IMR-90 (cell line): Measurements from ENCODE around the gene ERMARD. TPM values are rescaled to one million over a fixed set of nuclear protein-coding genes. Genes with fewer than 3 reads are reported as not detected.

Experiments used
- ATAC-seq: fragments of 200-7000 bp; cut with Tn5 transposase; 2 replicates; pipeline ENCODE4 v1.9.1; 2020; ENCODE audit warnings: low read depth, mild to moderate bottlenecking, moderate library complexity
- BruUV-seq: library from RNA; stranded (reverse); fragments of 400-500 nt; replicated peaks from 2 replicates; lab custom pipeline; 2021; lab: Mats Ljungman, UMichigan
- CTCF ChIA-PET: fragments of 300-600 bp; formaldehyde crosslinking; extraction: SDS; loops from one replicate; lab custom pipeline; 2021; ENCODE audit warnings: antibody characterized with exemption; lab: Yijun Ruan, JAX
- POLR2A ChIA-PET: fragments of 300-600 bp; sonication (Branson Sonifier 250); formaldehyde crosslinking; loops from one replicate; lab custom pipeline; 2022; ENCODE audit warnings: antibody characterized with exemption; ENCODE audit not compliant: unreplicated experiment; lab: Charles Lee
- DNase-seq: peaks from one replicate; pipeline ENCODE4 v3.0.0; 2013
- H2AFZ ChIP-seq: replicated peaks from 2 replicates; pipeline ENCODE3; 2013; ENCODE audit warnings: low read length, mild to moderate bottlenecking; ENCODE audit not compliant: poor library complexity
- H2AK5ac ChIP-seq: 2 replicates; pipeline ENCODE4 v1.6.1; 2013; ENCODE audit warnings: low read depth, low read length, inconsistent platforms
- H2AK9ac ChIP-seq: replicated peaks from 2 replicates; pipeline ENCODE3; 2013; ENCODE audit warnings: mild to moderate bottlenecking, low read depth, low read length, moderate library complexity; ENCODE audit not compliant: poor library complexity
- H2BK120ac ChIP-seq: 2 replicates; pipeline ENCODE4 v1.6.1; 2013; ENCODE audit warnings: low read depth, low read length, inconsistent platforms
- H2BK15ac ChIP-seq: 3 replicates; pipeline ENCODE4 v1.6.1; 2013; ENCODE audit warnings: low read depth, low read length, inconsistent platforms
- H2BK20ac ChIP-seq: 2 replicates; pipeline ENCODE4 v1.6.1; 2013; ENCODE audit warnings: low read depth, mild to moderate bottlenecking, inconsistent platforms, low read length, moderate library complexity
- H2BK5ac ChIP-seq: 2 replicates; pipeline ENCODE4 v1.6.1; 2013; ENCODE audit warnings: mild to moderate bottlenecking, low read depth, low read length, inconsistent platforms; ENCODE audit not compliant: poor library complexity, severe bottlenecking
- H3K14ac ChIP-seq: replicated peaks from 2 replicates; pipeline ENCODE4 v1.6.1; 2013; ENCODE audit warnings: low read depth, low read length, inconsistent platforms
- H3K18ac ChIP-seq: 2 replicates; pipeline ENCODE4 v1.6.1; 2013; ENCODE audit warnings: low read depth, low read length, control low read depth
- H3K23ac ChIP-seq: 2 replicates; pipeline ENCODE4 v1.6.1; 2013; ENCODE audit warnings: low read depth, low read length, inconsistent platforms
- H3K27ac ChIP-seq: 2 replicates; pipeline ENCODE4 v1.5.1; 2013; ENCODE audit warnings: mild to moderate bottlenecking, control low read depth, low read length; ENCODE audit not compliant: insufficient read depth
- H3K27me3 ChIP-seq: 2 replicates; pipeline ENCODE4 v1.6.1; 2013; ENCODE audit warnings: low read length; ENCODE audit not compliant: control insufficient read depth, insufficient read depth
- H3K36me3 ChIP-seq: 2 replicates; pipeline ENCODE4 v1.6.1; 2013; ENCODE audit warnings: low read length, mixed read lengths; ENCODE audit not compliant: control insufficient read depth, insufficient read depth
- H3K4ac ChIP-seq: 2 replicates; pipeline ENCODE4 v1.6.1; 2013; ENCODE audit warnings: low read depth, low read length, inconsistent platforms
- H3K4me1 ChIP-seq: 2 replicates; pipeline ENCODE4 v1.6.1; 2013; ENCODE audit warnings: low read length, mixed read lengths; ENCODE audit not compliant: control insufficient read depth, insufficient read depth
- H3K4me2 ChIP-seq: 2 replicates; pipeline ENCODE4 v1.6.1; 2013; ENCODE audit warnings: low read depth, mild to moderate bottlenecking, control low read depth, low read length, moderate library complexity
- H3K4me3 ChIP-seq: 2 replicates; pipeline ENCODE4 v1.5.1; 2013; ENCODE audit warnings: low read depth, mild to moderate bottlenecking, control low read depth, low read length, moderate library complexity; ENCODE audit not compliant: insufficient read depth
- H3K56ac ChIP-seq: 2 replicates; pipeline ENCODE4 v1.6.1; 2013; ENCODE audit warnings: low read length, inconsistent platforms; ENCODE audit not compliant: insufficient read depth; ENCODE audit errors: extremely low read depth
- H3K79me1 ChIP-seq, 2 experiments: 2 replicates each; pipeline ENCODE4 v1.6.1; 2013; ENCODE audit warnings: low read length in 2 of 2, inconsistent platforms in 1 of 2, low read depth in 1 of 2
- H3K9ac ChIP-seq: 2 replicates; pipeline ENCODE4 v1.6.1; 2013; ENCODE audit warnings: low read depth, low read length, control low read depth
- H3K9me1 ChIP-seq: 2 replicates; pipeline ENCODE4 v1.6.1; 2013; ENCODE audit warnings: low read length, inconsistent platforms; ENCODE audit not compliant: insufficient read depth
- H3K9me3 ChIP-seq: 2 replicates; pipeline ENCODE4 v1.6.1; 2013; ENCODE audit warnings: low read length; ENCODE audit not compliant: control insufficient read depth, insufficient read depth
- H4K20me1 ChIP-seq: 2 replicates; pipeline ENCODE4 v1.6.1; 2013; ENCODE audit warnings: low read length, inconsistent platforms; ENCODE audit not compliant: insufficient read depth
- H4K5ac ChIP-seq: 2 replicates; pipeline ENCODE4 v1.6.1; 2013; ENCODE audit warnings: mild to moderate bottlenecking, low read depth, low read length, control low read depth
- H4K8ac ChIP-seq, 2 experiments: 2 replicates each; pipeline ENCODE4 v1.6.1; 2013; ENCODE audit warnings: low read depth in 2 of 2, low read length in 2 of 2, control low read depth in 1 of 2, inconsistent platforms in 1 of 2
- H4K91ac ChIP-seq: 2 replicates; pipeline ENCODE4 v1.6.1; 2013; ENCODE audit warnings: low read depth, low read length, inconsistent platforms; ENCODE audit not compliant: insufficient read depth
- BHLHE40 ChIP-seq: fragments of 150-350 bp; IDR thresholded peaks from 2 replicates; pipeline ENCODE4 v1.6.1; 2016; ENCODE audit warnings: mild to moderate bottlenecking, low read depth, low read length
- CEBPB ChIP-seq: IDR thresholded peaks from 2 replicates; pipeline ENCODE4 v1.6.1; 2012; ENCODE audit warnings: low read depth, low read length, improper control_type of control experiment
- CHD1 ChIP-seq: IDR thresholded peaks from 2 replicates; pipeline ENCODE4 v1.6.1; 2012; ENCODE audit warnings: low read depth, low read length, improper control_type of control experiment
- FOS ChIP-seq: fragments of 150-350 bp; IDR thresholded peaks from 2 replicates; pipeline ENCODE4 v1.6.1; 2016; ENCODE audit warnings: low read depth, low read length
- MAFK ChIP-seq: IDR thresholded peaks from 2 replicates; pipeline ENCODE4 v1.6.1; 2012; ENCODE audit warnings: low read depth, low read length, improper control_type of control experiment
- MAZ ChIP-seq: IDR thresholded peaks from 2 replicates; pipeline ENCODE4 v1.6.1; 2012; ENCODE audit warnings: low read depth, mild to moderate bottlenecking, low read length, improper control_type of control experiment, moderate library complexity, borderline replicate concordance
- MXI1 ChIP-seq: IDR thresholded peaks from 2 replicates; pipeline ENCODE4 v1.6.1; 2012; ENCODE audit warnings: low read depth, mild to moderate bottlenecking, low read length, moderate library complexity, borderline replicate concordance
- NFE2L2 ChIP-seq: fragments of 150-350 bp; IDR thresholded peaks from 2 replicates; pipeline ENCODE4 v1.6.1; 2016; ENCODE audit warnings: low read depth, mild to moderate bottlenecking, low read length
- POLR2A ChIP-seq: IDR thresholded peaks from 2 replicates; pipeline ENCODE4 v1.6.1; 2012; ENCODE audit warnings: mild to moderate bottlenecking, low read depth, low read length
- RAD21 ChIP-seq: IDR thresholded peaks from 2 replicates; pipeline ENCODE4 v1.6.1; 2012; ENCODE audit warnings: low read length, improper control_type of control experiment
- RCOR1 ChIP-seq: IDR thresholded peaks from 2 replicates; pipeline ENCODE4 v1.6.1; 2012; ENCODE audit warnings: mild to moderate bottlenecking, low read length, improper control_type of control experiment; ENCODE audit not compliant: insufficient replicate concordance
- RFX5 ChIP-seq: IDR thresholded peaks from 2 replicates; pipeline ENCODE4 v1.8.0; 2012; ENCODE audit warnings: low read depth, mild to moderate bottlenecking, low read length, moderate library complexity
- SMC3 ChIP-seq: fragments of 150-350 bp; IDR thresholded peaks from 2 replicates; pipeline ENCODE4 v1.6.1; 2016; ENCODE audit warnings: low read depth, mild to moderate bottlenecking, antibody characterized with exemption, low read length, moderate library complexity
- WGBS, 2 experiments: methylation state at CpG; one replicate each; pipeline versions ENCODE4 v1.1.5 to v1.1.7; 2013; ENCODE audit warnings: missing lambda C conversion rate in 2 of 2; ENCODE audit not compliant: insufficient read length in 1 of 2; ENCODE audit errors: extremely low coverage in 2 of 2; 5-methylcytosine and 5-hydroxymethylcytosine counted together
- dilution Hi-C: fragments of 300-500 bp; cut with HindIII; formaldehyde crosslinking; loops from one replicate; pipeline ENCODE4 v1.14.3; 2018; ENCODE audit warnings: low sequenced_read_pairs; ENCODE audit not compliant: unreplicated experiment
- in situ Hi-C: fragments of 300-500 bp; cut with MboI; formaldehyde crosslinking; loops from 3 replicates; pipeline ENCODE4 v1.14.3; 2019; ENCODE audit warnings: low sequenced_read_pairs, inconsistent platforms, mixed read lengths
- intact Hi-C: fragments of 100-400 bp; cut with micrococcal nuclease; formaldehyde crosslinking; loops from 2 replicates; pipeline ENCODE4 v1.10.0; 2022
- polyA plus RNA-seq, 3 experiments: library from polyadenylated mRNA; depleted of rRNA; stranded (reverse); fragments of >200 nt; gene quantifications; 2 replicates each; pipeline ENCODE4 v1.2.3, GENCODE V29; 2012; ENCODE audit warnings: low replicate concordance in 1 of 3
- total RNA-seq: library from RNA; depleted of rRNA; stranded (reverse); fragments of >200 nt; gene quantifications from 2 replicates; pipeline ENCODE4 v1.2.3, GENCODE V29; 2012
- TF ChIP-seq, protein P1 (sequence below): fragments of 150-350 bp; IDR thresholded peaks from 2 replicates; pipeline ENCODE4 v1.6.1; 2017; ENCODE audit warnings: mild to moderate bottlenecking, antibody characterized with exemption, low read length, low read depth
- TF ChIP-seq, protein P2 (sequence below): conservative IDR thresholded peaks from 2 replicates; pipeline ENCODE4 v1.5.1; 2012; ENCODE audit warnings: mild to moderate bottlenecking, low read depth, low read length, improper control_type of control experiment
- TF ChIP-seq, protein P3 (sequence below): fragments of 150-350 bp; IDR thresholded peaks from 2 replicates; pipeline ENCODE4 v1.6.1; 2016; ENCODE audit warnings: low read depth, mild to moderate bottlenecking, low read length, moderate library complexity, borderline replicate concordance

ERMARD gene
- total and polyA plus RNA-seq, 2 of the 4 experiments (the other 2 are of a cell fraction), result 15.1 to 25.4 TPM

DNA sequence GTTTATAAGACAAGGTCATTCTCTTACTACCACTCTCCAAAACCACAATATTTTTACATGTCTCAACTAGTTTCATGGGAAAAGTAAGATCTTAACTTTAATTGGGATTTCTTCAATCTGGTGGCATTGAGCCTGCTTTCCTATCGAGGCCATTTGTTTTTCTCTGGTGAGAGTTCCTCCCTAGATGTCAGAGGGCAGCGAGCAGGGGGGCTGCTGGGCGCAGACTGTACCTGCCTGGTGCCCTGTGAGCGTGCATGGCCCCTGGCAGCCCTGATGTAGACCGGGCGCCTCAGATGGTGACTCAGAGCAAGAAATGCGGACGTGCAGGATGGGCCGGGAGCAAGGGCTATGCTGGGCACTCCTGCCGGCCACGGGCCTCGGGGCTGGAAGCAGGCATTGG lies 27.2 kb downstream of the ERMARD start:
- Histone ChIP-seq H2AFZ (no peak overlapping the region), H3K4me2 (no peak overlapping the region), H3K27ac (no peak overlapping the region), H2BK120ac (no peak overlapping the region), H2BK20ac (no peak overlapping the region), H3K14ac (no peak overlapping the region), H3K4me3 (no peak overlapping the region), H3K56ac (no peak overlapping the region), H3K9me3 (peaks cover 3% of the 10 kb centered on the region; the same call in 1 of the 2 replicates), H2BK15ac (no peak overlapping the region), H4K8ac (no peak overlapping the region), H3K23ac (no peak overlapping the region), H4K91ac (no peak overlapping the region), H3K9me1 (no peaks in the 10 kb centered on the region; the same call in 1 of the 2 replicates), H3K4me1 (peaks cover 10% of the 10 kb centered on the region), H4K20me1 (no peaks in the 10 kb centered on the region), H3K9ac (no peak overlapping the region), H2BK5ac (no peak overlapping the region), H3K27me3 (no peaks in the 10 kb centered on the region), H3K18ac (no peak overlapping the region; the same call in none of the 2 replicates), H4K5ac (no peak overlapping the region), H2AK9ac (no peak overlapping the region), H3K36me3 (peaks cover 24% of the 10 kb centered on the region), H3K4ac (no peak overlapping the region), H2AK5ac (no peak overlapping the region), H3K79me1 (no peaks in the 10 kb centered on the region)
- ChIA-PET POLR2A (no interaction called here), CTCF (no interaction called here)
- 96% methylated on average over 5 of the region's 12 CpGs; no CpG with 5 or more reads in 1 of the 2 experiments for WGBS, 2 experiments
- intact Hi-C loops (no loop called here), in situ Hi-C loops (no loop called here), dilution Hi-C loops (no loop called here)
- no peak for TF ChIP-seq CEBPB
- no peak for TF ChIP-seq RFX5
- no peak for TF ChIP-seq MXI1
- no peak for TF ChIP-seq RAD21
- no peak for TF ChIP-seq RCOR1
- TF ChIP-seq MAFK, result no peak
- TF ChIP-seq, protein P1, sequence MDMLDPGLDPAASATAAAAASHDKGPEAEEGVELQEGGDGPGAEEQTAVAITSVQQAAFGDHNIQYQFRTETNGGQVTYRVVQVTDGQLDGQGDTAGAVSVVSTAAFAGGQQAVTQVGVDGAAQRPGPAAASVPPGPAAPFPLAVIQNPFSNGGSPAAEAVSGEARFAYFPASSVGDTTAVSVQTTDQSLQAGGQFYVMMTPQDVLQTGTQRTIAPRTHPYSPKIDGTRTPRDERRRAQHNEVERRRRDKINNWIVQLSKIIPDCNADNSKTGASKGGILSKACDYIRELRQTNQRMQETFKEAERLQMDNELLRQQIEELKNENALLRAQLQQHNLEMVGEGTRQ, result no peak
- no peak for TF ChIP-seq POLR2A
- no peak for TF ChIP-seq MAZ
- TF ChIP-seq BHLHE40, result no peak
- TF ChIP-seq SMC3, result no peak
- no peak for TF ChIP-seq CHD1
- TF ChIP-seq, protein P2, sequence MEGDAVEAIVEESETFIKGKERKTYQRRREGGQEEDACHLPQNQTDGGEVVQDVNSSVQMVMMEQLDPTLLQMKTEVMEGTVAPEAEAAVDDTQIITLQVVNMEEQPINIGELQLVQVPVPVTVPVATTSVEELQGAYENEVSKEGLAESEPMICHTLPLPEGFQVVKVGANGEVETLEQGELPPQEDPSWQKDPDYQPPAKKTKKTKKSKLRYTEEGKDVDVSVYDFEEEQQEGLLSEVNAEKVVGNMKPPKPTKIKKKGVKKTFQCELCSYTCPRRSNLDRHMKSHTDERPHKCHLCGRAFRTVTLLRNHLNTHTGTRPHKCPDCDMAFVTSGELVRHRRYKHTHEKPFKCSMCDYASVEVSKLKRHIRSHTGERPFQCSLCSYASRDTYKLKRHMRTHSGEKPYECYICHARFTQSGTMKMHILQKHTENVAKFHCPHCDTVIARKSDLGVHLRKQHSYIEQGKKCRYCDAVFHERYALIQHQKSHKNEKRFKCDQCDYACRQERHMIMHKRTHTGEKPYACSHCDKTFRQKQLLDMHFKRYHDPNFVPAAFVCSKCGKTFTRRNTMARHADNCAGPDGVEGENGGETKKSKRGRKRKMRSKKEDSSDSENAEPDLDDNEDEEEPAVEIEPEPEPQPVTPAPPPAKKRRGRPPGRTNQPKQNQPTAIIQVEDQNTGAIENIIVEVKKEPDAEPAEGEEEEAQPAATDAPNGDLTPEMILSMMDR, result no peak
- no peak for TF ChIP-seq NFE2L2
- TF ChIP-seq, protein P3, sequence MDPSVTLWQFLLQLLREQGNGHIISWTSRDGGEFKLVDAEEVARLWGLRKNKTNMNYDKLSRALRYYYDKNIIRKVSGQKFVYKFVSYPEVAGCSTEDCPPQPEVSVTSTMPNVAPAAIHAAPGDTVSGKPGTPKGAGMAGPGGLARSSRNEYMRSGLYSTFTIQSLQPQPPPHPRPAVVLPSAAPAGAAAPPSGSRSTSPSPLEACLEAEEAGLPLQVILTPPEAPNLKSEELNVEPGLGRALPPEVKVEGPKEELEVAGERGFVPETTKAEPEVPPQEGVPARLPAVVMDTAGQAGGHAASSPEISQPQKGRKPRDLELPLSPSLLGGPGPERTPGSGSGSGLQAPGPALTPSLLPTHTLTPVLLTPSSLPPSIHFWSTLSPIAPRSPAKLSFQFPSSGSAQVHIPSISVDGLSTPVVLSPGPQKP, result no peak
- no peak for TF ChIP-seq FOS
- no TSS peak for BruUV-seq
- DNase-seq (no peak), ATAC-seq (no peak)
